ENCODE results near the gene TMEM238. TPM values are rescaled to one million over a fixed set of nuclear protein-coding genes. Genes with fewer than 3 reads are reported as not detected.

The TMEM238 gene, protein sequence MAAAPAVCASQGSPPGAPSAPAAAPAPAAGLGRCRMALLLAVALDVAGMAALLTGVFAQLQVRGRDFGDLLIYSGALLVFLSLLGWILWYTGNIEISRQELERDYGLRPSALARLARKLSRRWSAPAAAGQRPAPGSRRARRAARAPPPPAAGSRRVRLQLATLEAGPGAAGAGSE
- 1 to 10 TPM in 1 of 4 donors, under 1 TPM in 2, not detected in 1; 0.54 to 1.7 (median 0.66) TPM for total RNA-seq
- polyA plus RNA-seq = under 1 TPM in 2 of 3 donors, not detected in 1; 0.90 to 0.92 TPM

DNA sequence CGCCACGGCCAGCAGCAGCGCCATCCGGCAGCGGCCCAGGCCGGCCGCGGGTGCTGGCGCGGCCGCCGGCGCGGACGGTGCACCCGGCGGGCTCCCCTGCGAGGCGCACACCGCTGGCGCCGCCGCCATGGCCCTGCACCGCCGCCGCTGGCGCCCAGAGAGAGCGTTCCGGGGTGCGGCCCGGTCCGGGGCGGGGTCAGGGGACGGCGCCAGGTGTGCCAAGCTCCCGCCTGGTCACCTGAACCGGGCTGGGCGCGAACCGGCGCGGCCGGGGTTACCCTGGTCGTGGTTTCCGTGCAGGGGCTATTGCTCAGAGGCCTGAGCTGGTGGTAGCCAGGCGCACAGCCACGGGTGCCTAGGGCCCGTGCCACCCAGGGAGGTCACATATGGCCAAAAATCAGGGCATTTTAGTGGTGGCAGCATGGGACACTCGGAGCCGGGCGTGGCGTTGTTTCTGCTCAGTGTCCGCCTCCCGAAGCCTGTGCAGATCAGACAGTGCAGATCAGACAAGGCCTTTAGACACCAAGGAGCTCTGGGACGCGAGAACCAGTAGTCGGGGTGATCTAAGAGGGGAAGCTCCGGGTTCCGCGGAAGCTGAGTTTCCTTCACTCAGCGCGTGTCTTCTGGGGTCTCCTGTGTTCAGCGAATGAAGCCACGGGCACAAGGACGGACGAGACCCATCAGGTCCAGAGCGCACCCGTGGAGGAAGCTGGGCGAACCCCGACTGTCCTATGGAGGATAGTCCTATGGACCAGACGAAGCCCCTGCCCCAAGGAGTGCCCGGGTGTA is at the start of gene TMEM238:
TSS of gene TMEM238 (minus strand) at position 162 of the 789 bp plus-strand sequence. CDS start at position 129, 33 bp downstream.
- 5 to 9% methylated on average over 72 of the region's 72 CpGs for WGBS, 2 donors
- no peak for DNase-seq
- peak within 1 kb of the TSS; percentile 39 to 95 (median 83) for H3K4me3 ChIP-seq
- H3K27ac ChIP-seq = peak within 1 kb of the TSS; percentile 94 to 97 (median 96)
- peaks cover 0 to 53% (median 46%) of the 10 kb centered on the region in 4 donors for H3K4me1 ChIP-seq
- H3K27me3 ChIP-seq = no peaks in the 10 kb centered on the region
- H3K9me3 ChIP-seq = no peaks in the 10 kb centered on the region
- peaks cover 15 to 20% (median 17%) of the 10 kb centered on the region in 4 donors for H3K36me3 ChIP-seq
- intact Hi-C loops (cut with DNase I) = no loop called here
- TF ChIP-seq POLR2A (IDR thresholded peaks at IDR 0.05) (no peak), POLR2AphosphoS5 (IDR thresholded peaks at IDR 0.05) (no peak), EP300 (IDR thresholded peaks at IDR 0.05) (no peak)
- TF ChIP-seq, protein P1, sequence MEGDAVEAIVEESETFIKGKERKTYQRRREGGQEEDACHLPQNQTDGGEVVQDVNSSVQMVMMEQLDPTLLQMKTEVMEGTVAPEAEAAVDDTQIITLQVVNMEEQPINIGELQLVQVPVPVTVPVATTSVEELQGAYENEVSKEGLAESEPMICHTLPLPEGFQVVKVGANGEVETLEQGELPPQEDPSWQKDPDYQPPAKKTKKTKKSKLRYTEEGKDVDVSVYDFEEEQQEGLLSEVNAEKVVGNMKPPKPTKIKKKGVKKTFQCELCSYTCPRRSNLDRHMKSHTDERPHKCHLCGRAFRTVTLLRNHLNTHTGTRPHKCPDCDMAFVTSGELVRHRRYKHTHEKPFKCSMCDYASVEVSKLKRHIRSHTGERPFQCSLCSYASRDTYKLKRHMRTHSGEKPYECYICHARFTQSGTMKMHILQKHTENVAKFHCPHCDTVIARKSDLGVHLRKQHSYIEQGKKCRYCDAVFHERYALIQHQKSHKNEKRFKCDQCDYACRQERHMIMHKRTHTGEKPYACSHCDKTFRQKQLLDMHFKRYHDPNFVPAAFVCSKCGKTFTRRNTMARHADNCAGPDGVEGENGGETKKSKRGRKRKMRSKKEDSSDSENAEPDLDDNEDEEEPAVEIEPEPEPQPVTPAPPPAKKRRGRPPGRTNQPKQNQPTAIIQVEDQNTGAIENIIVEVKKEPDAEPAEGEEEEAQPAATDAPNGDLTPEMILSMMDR (IDR thresholded peaks at IDR 0.05) = no peak

DNA sequence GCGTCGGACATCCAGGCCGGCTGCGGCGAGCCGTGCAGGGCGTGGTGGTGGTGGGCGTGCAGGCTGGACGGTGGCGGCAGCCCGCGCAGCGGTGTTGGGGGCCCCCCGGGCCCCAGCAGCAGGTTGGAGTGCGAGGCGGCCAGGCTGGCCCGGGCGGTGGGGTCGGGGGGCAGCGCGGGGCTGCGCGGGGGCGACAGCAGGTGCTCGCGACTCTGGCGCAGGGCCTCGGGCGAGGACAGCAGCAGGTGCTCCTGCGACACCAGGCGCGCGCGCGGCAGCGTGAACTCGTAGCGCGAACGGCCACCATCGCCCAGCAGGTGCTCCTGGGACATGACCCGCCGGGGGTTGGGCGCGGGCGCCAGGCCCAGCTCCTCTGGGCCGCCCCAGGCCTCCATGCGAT is 49.2 kb upstream of the TMEM238 start:
- intact Hi-C loops (cut with DNase I) = no loop called here
- H3K9me3 ChIP-seq = no peaks in the 10 kb centered on the region
- H3K27me3 ChIP-seq = peaks cover 43 to 89% (median 67%) of the 10 kb centered on the region in 3 donors
- DNase-seq = no peak
- no peak overlapping the region for H3K27ac ChIP-seq
- no peaks in the 10 kb centered on the region for H3K4me1 ChIP-seq
- 13 to 17% methylated on average over 48 of the region's 48 CpGs for WGBS, 2 donors
- H3K36me3 ChIP-seq = no peaks in the 10 kb centered on the region
- TF ChIP-seq EP300 (IDR thresholded peaks at IDR 0.05) = no peak
- no peak overlapping the region for H3K4me3 ChIP-seq

DNA sequence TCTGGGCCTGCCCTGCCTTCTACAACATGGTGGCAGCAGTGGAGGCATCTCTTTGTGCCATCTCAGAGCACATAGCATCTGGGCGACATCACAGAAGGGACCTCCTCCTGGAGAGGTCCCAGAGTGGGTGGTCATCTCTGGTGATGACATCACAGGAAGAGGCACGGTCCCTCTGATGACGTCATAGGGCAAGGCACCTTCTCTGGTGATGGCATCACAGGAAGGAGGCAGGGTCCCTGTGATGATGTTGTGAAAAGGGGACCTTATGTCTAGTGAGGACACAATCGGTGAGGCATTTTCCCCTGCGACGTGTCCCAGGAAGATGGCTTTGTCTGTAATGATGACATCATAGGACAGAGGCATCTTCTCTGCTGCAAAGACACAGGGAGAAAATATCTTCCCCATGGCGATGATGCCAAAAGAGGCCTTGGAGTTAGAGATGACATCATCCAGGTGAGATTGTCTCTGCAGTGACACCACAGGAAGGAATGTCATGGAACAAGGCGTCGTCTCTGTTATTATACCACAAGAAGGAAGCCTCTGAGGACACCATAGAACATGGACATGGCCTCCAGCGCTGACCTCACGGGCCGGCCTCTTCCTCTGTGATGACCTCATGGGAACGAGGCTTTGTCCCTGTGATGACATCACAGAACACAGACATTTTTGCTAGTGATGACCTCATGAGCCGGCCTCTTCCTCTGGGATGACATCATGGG is 48.3 kb upstream of the TMEM238 start:
- H3K4me1 ChIP-seq = no peaks in the 10 kb centered on the region
- intact Hi-C loops (cut with DNase I) = no loop called here
- H3K36me3 ChIP-seq = no peaks in the 10 kb centered on the region
- no peak for DNase-seq
- H3K4me3 ChIP-seq = no peak overlapping the region
- H3K27ac ChIP-seq = no peak overlapping the region
- peaks cover 34 to 87% (median 64%) of the 10 kb centered on the region in 3 donors for H3K27me3 ChIP-seq
- 87 to 89% methylated on average over 14 of the region's 14 CpGs for WGBS, 2 donors
- TF ChIP-seq POLR2AphosphoS5 (IDR thresholded peaks at IDR 0.05) (no peak), POLR2A (IDR thresholded peaks at IDR 0.05) (no peak), EP300 (IDR thresholded peaks at IDR 0.05) (no peak)
- TF ChIP-seq, protein P1 (IDR thresholded peaks at IDR 0.05) = no peak
- H3K9me3 ChIP-seq = no peaks in the 10 kb centered on the region

DNA sequence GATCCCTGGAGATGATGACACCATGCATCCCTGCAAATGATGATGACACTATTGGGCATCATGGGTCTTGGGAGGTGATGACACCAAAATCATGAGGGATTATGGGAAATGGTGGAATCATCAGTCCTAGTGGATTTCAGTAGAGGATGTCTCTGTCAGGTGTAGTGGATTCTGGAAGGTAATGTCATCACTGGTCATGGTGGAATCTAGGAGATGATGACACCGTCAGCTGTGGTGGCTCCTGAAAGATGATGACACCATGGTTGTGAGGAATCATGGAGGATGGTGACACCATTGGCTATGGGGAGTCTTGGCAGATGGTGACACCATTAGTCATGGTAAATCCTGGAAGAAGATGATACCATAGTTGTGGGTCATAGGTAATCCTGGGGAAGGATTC is 47.1 kb upstream of the TMEM238 start:
- no peak overlapping the region for H3K27ac ChIP-seq
- H3K4me1 ChIP-seq = no peaks in the 10 kb centered on the region
- DNase-seq = no peak
- TF ChIP-seq POLR2AphosphoS5 (IDR thresholded peaks at IDR 0.05) = no peak
- no peaks in the 10 kb centered on the region for H3K9me3 ChIP-seq
- intact Hi-C loops (cut with DNase I) = no loop called here
- peaks cover 34 to 75% (median 62%) of the 10 kb centered on the region in 3 donors for H3K27me3 ChIP-seq
- whole genome bisulfite sequencing, 2 donors = 93% methylated on average over 1 of the region's 1 CpG
- no peak overlapping the region for H3K4me3 ChIP-seq
- H3K36me3 ChIP-seq = no peaks in the 10 kb centered on the region

DNA sequence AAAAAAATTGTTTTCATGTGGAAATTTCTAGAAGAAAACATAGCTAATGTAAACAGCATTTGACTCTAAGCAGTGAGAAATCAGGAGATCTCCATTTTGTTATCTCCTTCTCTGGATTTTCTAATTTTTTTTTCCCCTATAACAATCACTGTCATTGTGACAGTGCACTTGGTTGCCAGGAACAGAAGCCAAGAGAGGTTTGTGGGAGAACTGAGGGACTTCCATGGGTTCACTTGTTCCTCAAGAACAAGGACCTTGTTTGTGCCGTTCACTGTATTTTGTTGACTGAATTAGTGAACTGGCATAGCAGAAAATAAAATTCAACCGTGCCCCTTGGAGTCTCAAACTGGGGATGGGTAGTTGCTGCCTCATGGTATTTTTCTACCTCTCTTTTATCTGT is 42.0 kb upstream of the TMEM238 start:
- H3K27me3 ChIP-seq = peaks cover 16 to 48% (median 45%) of the 10 kb centered on the region in 3 donors
- H3K27ac ChIP-seq = peak overlapping the region in 1 of 4 donors; percentile 35
- H3K9me3 ChIP-seq = no peaks in the 10 kb centered on the region
- no peak overlapping the region for H3K4me3 ChIP-seq
- H3K36me3 ChIP-seq = no peaks in the 10 kb centered on the region
- DNase-seq = no peak
- no peaks in the 10 kb centered on the region for H3K4me1 ChIP-seq
- WGBS, 2 donors = 52 to 79% methylated on average over 2 of the region's 2 CpGs
- TF ChIP-seq, protein P1 (IDR thresholded peaks at IDR 0.05) = no peak
- TF ChIP-seq EP300 (IDR thresholded peaks at IDR 0.05) (no peak), POLR2AphosphoS5 (IDR thresholded peaks at IDR 0.05) (no peak), POLR2A (IDR thresholded peaks at IDR 0.05) (no peak)
- intact Hi-C loops (cut with DNase I) = no loop called here

Data from sigmoid colon (tissue), 7 donors.